Fibroblast of lung (primary cell): Measurements from ENCODE around the gene CHTOP. TPM values are rescaled to one million over a fixed set of nuclear protein-coding genes. Genes with fewer than 3 reads are reported as not detected.

Experiments used
- DNase-seq, 2 donors: peaks; one replicate each; pipeline versions ENCODE4 v3.0.0 to v3.0.0-alpha.2; 2010; ENCODE audit warnings: low read depth in 2 of 2
- H2AFZ ChIP-seq: 2 replicates; pipeline ENCODE4 v1.5.1; 2012; ENCODE audit warnings: low read length, control low read depth, inconsistent platforms
- H3K27ac ChIP-seq: 2 replicates; pipeline ENCODE4 v1.5.1; 2011; ENCODE audit warnings: low read length, control low read depth; ENCODE audit not compliant: insufficient read depth
- H3K27me3 ChIP-seq: 2 replicates; pipeline ENCODE4 v1.5.1; 2011; ENCODE audit warnings: mild to moderate bottlenecking, low read length; ENCODE audit not compliant: control insufficient read depth, insufficient read depth
- H3K36me3 ChIP-seq: 2 replicates; pipeline ENCODE4 v1.5.1; 2011; ENCODE audit warnings: low read length; ENCODE audit not compliant: control insufficient read depth, insufficient read depth
- H3K4me1 ChIP-seq: 2 replicates; pipeline ENCODE4 v1.5.1; 2011; ENCODE audit warnings: low read length; ENCODE audit not compliant: control insufficient read depth, insufficient read depth; ENCODE audit errors: extremely low read depth
- H3K4me2 ChIP-seq: 2 replicates; pipeline ENCODE4 v1.5.1; 2011; ENCODE audit warnings: low read length, control low read depth; ENCODE audit not compliant: insufficient read depth; ENCODE audit errors: extremely low read depth
- H3K4me3 ChIP-seq, 4 experiments: fragments of 200-600 bp in 1 of 4; sonication (generic) in 1 of 4; replicated peaks in 1 of 4; 2 replicates each; pipeline ENCODE4 v1.5.1; 2011 to 2016; ENCODE audit warnings: low read length in 4 of 4, low read depth in 3 of 4, mild to moderate bottlenecking in 3 of 4, control low read depth in 2 of 4, inconsistent platforms in 1 of 4, mixed read lengths in 1 of 4; ENCODE audit not compliant: insufficient read depth in 1 of 4; ENCODE audit errors: control extremely low read depth in 1 of 4
- H3K79me2 ChIP-seq: 2 replicates; pipeline ENCODE4 v1.5.1; 2012; ENCODE audit warnings: mild to moderate bottlenecking, low read length, inconsistent platforms; ENCODE audit not compliant: control insufficient read depth, insufficient read depth
- H3K9ac ChIP-seq: 2 replicates; pipeline ENCODE4 v1.5.1; 2011; ENCODE audit warnings: mild to moderate bottlenecking, low read length, control low read depth; ENCODE audit not compliant: insufficient read depth
- H3K9me3 ChIP-seq: 2 replicates; pipeline ENCODE4 v1.5.1; 2012; ENCODE audit warnings: low read depth, low read length; ENCODE audit not compliant: control insufficient read depth, insufficient read depth
- H4K20me1 ChIP-seq: 2 replicates; pipeline ENCODE4 v1.5.1; 2011; ENCODE audit warnings: low read length; ENCODE audit not compliant: control insufficient read depth, insufficient read depth; ENCODE audit errors: extremely low read depth
- CTCF ChIP-seq, 2 donors: IDR thresholded peaks in 1 of 2; conservative IDR thresholded peaks in 1 of 2; 1 replicate in 1 of 2; 2 replicates in 1 of 2; pipeline ENCODE4 v1.5.1; 2011 to 2012; ENCODE audit warnings: low read length in 2 of 2, control low read depth in 1 of 2, inconsistent platforms in 1 of 2, low read depth in 1 of 2, mild to moderate bottlenecking in 1 of 2
- EZH2 ChIP-seq: IDR thresholded peaks from 2 replicates; pipeline ENCODE4 v1.5.1; 2012; ENCODE audit warnings: low read length, control low read depth, mild to moderate bottlenecking; ENCODE audit errors: missing control alignments
- polyA plus RNA-seq, 2 donors: library from polyadenylated mRNA; depleted of rRNA in 1 of 2; stranded (reverse) in 1 of 2; unstranded in 1 of 2; fragments of >200 nt; gene quantifications; 2 replicates each; pipeline ENCODE4 v1.2.1, GENCODE V29; 2011 to 2012; ENCODE audit warnings: missing spikeins in 1 of 2
- total RNA-seq: library from RNA; depleted of rRNA; stranded (reverse); fragments of >200 nt; gene quantifications from 2 replicates; pipeline ENCODE4 v1.2.1, GENCODE V29; 2014

CHTOP gene
- total and polyA plus RNA-seq, 2 donors (not counting 1 experiment from before 2014, with no cell fraction given): 34.0 to 47.6 TPM

GRCh38 chr1:153679337-153680119 is 45.7 kb downstream of the CHTOP start:
- Histone ChIP-seq H3K27ac (no peak overlapping the region), H3K27me3 (peaks cover 41% of the 10 kb centered on the region), H2AFZ (peak overlapping the region; percentile 21), H3K4me3 (peak overlapping the region; percentile 6 to 50 (median 36)), H3K4me1 (peaks cover 10% of the 10 kb centered on the region), H3K36me3 (no peaks in the 10 kb centered on the region), H3K9me3 (no peaks in the 10 kb centered on the region), H3K4me2 (peak overlapping the region; percentile 75), H4K20me1 (no peaks in the 10 kb centered on the region), H3K9ac (peak overlapping the region; percentile 7), H3K79me2 (no peaks in the 10 kb centered on the region)
- no peak for DNase-seq
- TF ChIP-seq CTCF (conservative IDR thresholded peaks at IDR 0.05 in 1 of 2, IDR thresholded peaks at IDR 0.05 in 1 of 2; ENCODE audit: low read depth in 1 of 2, low read length in 2 of 2) (no peak), EZH2 (peak; percentile 99)

- H4K20me1 ChIP-seq: no peaks in the 10 kb centered on the region
- peaks cover 10% of the 10 kb centered on the region for H3K4me1 ChIP-seq
- TF ChIP-seq EZH2 (no peak), CTCF (conservative IDR thresholded peaks at IDR 0.05 in 1 of 2, IDR thresholded peaks at IDR 0.05 in 1 of 2; ENCODE audit: low read depth in 1 of 2, low read length in 2 of 2) (no peak)
- no peak overlapping the region for H3K4me3 ChIP-seq
- DNase-seq: no peak
- no peak overlapping the region for H3K27ac ChIP-seq
- no peak overlapping the region for H2AFZ ChIP-seq
- H3K27me3 ChIP-seq: peaks cover 41% of the 10 kb centered on the region
- no peaks in the 10 kb centered on the region for H3K79me2 ChIP-seq
- no peaks in the 10 kb centered on the region for H3K36me3 ChIP-seq
- no peaks in the 10 kb centered on the region for H3K9me3 ChIP-seq
- H3K9ac ChIP-seq: no peak overlapping the region
- H3K4me2 ChIP-seq: no peak overlapping the region
Measured at GRCh38 chr1:153680120-153680403, 46.2 kb downstream of the CHTOP start.

- Histone ChIP-seq H3K4me2 (no peak overlapping the region), H3K4me1 (peaks cover 10% of the 10 kb centered on the region), H3K27ac (no peak overlapping the region), H3K9me3 (no peaks in the 10 kb centered on the region), H3K27me3 (peaks cover 41% of the 10 kb centered on the region), H3K4me3 (no peak overlapping the region), H3K36me3 (no peaks in the 10 kb centered on the region), H3K79me2 (no peaks in the 10 kb centered on the region), H3K9ac (no peak overlapping the region), H2AFZ (no peak overlapping the region), H4K20me1 (no peaks in the 10 kb centered on the region)
- TF ChIP-seq EZH2: no peak
- no peak for TF ChIP-seq CTCF (conservative IDR thresholded peaks at IDR 0.05 in 1 of 2, IDR thresholded peaks at IDR 0.05 in 1 of 2; ENCODE audit: low read depth in 1 of 2, low read length in 2 of 2)
- DNase-seq: no peak
Measured at GRCh38 chr1:153682730-153683129, 48.9 kb downstream of the CHTOP start.
